Fibroblast of lung (primary cell): Measurements from ENCODE around the gene GLT6D1. TPM values are rescaled to one million over a fixed set of nuclear protein-coding genes. Genes with fewer than 3 reads are reported as not detected.

ENCODE experiments used
- DNase-seq, 2 donors: peaks; one replicate each; pipeline versions ENCODE4 v3.0.0 to v3.0.0-alpha.2; 2010; ENCODE audit warnings: low read depth in 2 of 2
- H2AFZ ChIP-seq: 2 replicates; pipeline ENCODE4 v1.5.1; 2012; ENCODE audit warnings: low read length, control low read depth, inconsistent platforms
- H3K27ac ChIP-seq: 2 replicates; pipeline ENCODE4 v1.5.1; 2011; ENCODE audit warnings: low read length, control low read depth; ENCODE audit not compliant: insufficient read depth
- H3K27me3 ChIP-seq: 2 replicates; pipeline ENCODE4 v1.5.1; 2011; ENCODE audit warnings: mild to moderate bottlenecking, low read length; ENCODE audit not compliant: control insufficient read depth, insufficient read depth
- H3K36me3 ChIP-seq: 2 replicates; pipeline ENCODE4 v1.5.1; 2011; ENCODE audit warnings: low read length; ENCODE audit not compliant: control insufficient read depth, insufficient read depth
- H3K4me1 ChIP-seq: 2 replicates; pipeline ENCODE4 v1.5.1; 2011; ENCODE audit warnings: low read length; ENCODE audit not compliant: control insufficient read depth, insufficient read depth; ENCODE audit errors: extremely low read depth
- H3K4me2 ChIP-seq: 2 replicates; pipeline ENCODE4 v1.5.1; 2011; ENCODE audit warnings: low read length, control low read depth; ENCODE audit not compliant: insufficient read depth; ENCODE audit errors: extremely low read depth
- H3K4me3 ChIP-seq, 4 experiments: fragments of 200-600 bp in 1 of 4; sonication (generic) in 1 of 4; replicated peaks in 1 of 4; 2 replicates each; pipeline ENCODE4 v1.5.1; 2011 to 2016; ENCODE audit warnings: low read length in 4 of 4, low read depth in 3 of 4, mild to moderate bottlenecking in 3 of 4, control low read depth in 2 of 4, inconsistent platforms in 1 of 4, mixed read lengths in 1 of 4; ENCODE audit not compliant: insufficient read depth in 1 of 4; ENCODE audit errors: control extremely low read depth in 1 of 4
- H3K79me2 ChIP-seq: 2 replicates; pipeline ENCODE4 v1.5.1; 2012; ENCODE audit warnings: mild to moderate bottlenecking, low read length, inconsistent platforms; ENCODE audit not compliant: control insufficient read depth, insufficient read depth
- H3K9ac ChIP-seq: 2 replicates; pipeline ENCODE4 v1.5.1; 2011; ENCODE audit warnings: mild to moderate bottlenecking, low read length, control low read depth; ENCODE audit not compliant: insufficient read depth
- H3K9me3 ChIP-seq: 2 replicates; pipeline ENCODE4 v1.5.1; 2012; ENCODE audit warnings: low read depth, low read length; ENCODE audit not compliant: control insufficient read depth, insufficient read depth
- H4K20me1 ChIP-seq: 2 replicates; pipeline ENCODE4 v1.5.1; 2011; ENCODE audit warnings: low read length; ENCODE audit not compliant: control insufficient read depth, insufficient read depth; ENCODE audit errors: extremely low read depth
- EZH2 ChIP-seq: IDR thresholded peaks from 2 replicates; pipeline ENCODE4 v1.5.1; 2012; ENCODE audit warnings: low read length, control low read depth, mild to moderate bottlenecking; ENCODE audit errors: missing control alignments
- polyA plus RNA-seq, 2 donors: library from polyadenylated mRNA; depleted of rRNA in 1 of 2; stranded (reverse) in 1 of 2; unstranded in 1 of 2; fragments of >200 nt; gene quantifications; 2 replicates each; pipeline ENCODE4 v1.2.1, GENCODE V29; 2011 to 2012; ENCODE audit warnings: missing spikeins in 1 of 2
- total RNA-seq: library from RNA; depleted of rRNA; stranded (reverse); fragments of >200 nt; gene quantifications from 2 replicates; pipeline ENCODE4 v1.2.1, GENCODE V29; 2014
- TF ChIP-seq, protein P1 (sequence below), 2 donors: IDR thresholded peaks in 1 of 2; conservative IDR thresholded peaks in 1 of 2; 1 replicate in 1 of 2; 2 replicates in 1 of 2; pipeline ENCODE4 v1.5.1; 2011 to 2012; ENCODE audit warnings: low read length in 2 of 2, control low read depth in 1 of 2, inconsistent platforms in 1 of 2, low read depth in 1 of 2, mild to moderate bottlenecking in 1 of 2

GLT6D1 gene
- total and polyA plus RNA-seq, 2 donors (not counting 1 experiment from before 2014, with no cell fraction given), result not detected

DNA sequence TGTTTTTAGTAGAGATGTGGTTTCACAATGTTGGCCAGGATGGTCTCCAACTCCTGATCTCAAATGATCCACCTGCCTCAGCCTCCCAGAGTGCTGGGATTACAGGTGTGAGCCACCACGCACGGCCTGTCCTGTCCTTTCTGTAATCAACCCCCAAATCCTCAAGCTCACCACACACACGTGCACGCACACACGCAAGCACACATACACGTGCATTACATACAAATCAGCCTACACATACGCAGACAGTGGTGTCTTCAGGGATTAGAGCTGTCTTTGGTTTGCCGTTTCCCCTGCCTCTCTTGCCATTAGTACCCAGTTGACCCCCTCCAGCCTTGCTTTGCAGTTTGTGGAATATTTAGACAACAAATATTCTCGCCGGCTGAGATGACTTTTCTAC is 6.5 kb downstream of the GLT6D1 start:
- Histone ChIP-seq H3K27ac (no peak overlapping the region), H3K4me3 (no peak overlapping the region), H3K79me2 (no peaks in the 10 kb centered on the region), H2AFZ (no peak overlapping the region), H3K4me2 (no peak overlapping the region), H3K36me3 (no peaks in the 10 kb centered on the region), H3K27me3 (no peaks in the 10 kb centered on the region), H3K9ac (no peak overlapping the region), H3K9me3 (no peaks in the 10 kb centered on the region), H3K4me1 (no peaks in the 10 kb centered on the region), H4K20me1 (no peaks in the 10 kb centered on the region)
- DNase-seq, result no peak
- no peak for TF ChIP-seq EZH2
- TF ChIP-seq, protein P1, sequence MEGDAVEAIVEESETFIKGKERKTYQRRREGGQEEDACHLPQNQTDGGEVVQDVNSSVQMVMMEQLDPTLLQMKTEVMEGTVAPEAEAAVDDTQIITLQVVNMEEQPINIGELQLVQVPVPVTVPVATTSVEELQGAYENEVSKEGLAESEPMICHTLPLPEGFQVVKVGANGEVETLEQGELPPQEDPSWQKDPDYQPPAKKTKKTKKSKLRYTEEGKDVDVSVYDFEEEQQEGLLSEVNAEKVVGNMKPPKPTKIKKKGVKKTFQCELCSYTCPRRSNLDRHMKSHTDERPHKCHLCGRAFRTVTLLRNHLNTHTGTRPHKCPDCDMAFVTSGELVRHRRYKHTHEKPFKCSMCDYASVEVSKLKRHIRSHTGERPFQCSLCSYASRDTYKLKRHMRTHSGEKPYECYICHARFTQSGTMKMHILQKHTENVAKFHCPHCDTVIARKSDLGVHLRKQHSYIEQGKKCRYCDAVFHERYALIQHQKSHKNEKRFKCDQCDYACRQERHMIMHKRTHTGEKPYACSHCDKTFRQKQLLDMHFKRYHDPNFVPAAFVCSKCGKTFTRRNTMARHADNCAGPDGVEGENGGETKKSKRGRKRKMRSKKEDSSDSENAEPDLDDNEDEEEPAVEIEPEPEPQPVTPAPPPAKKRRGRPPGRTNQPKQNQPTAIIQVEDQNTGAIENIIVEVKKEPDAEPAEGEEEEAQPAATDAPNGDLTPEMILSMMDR (conservative IDR thresholded peaks at IDR 0.05 in 1 of 2, IDR thresholded peaks at IDR 0.05 in 1 of 2; ENCODE audit: low read depth in 1 of 2, low read length in 2 of 2), result no peak

GRCh38 chr9:135624282-135624681 is 15.1 kb downstream of the GLT6D1 start:
- Histone ChIP-seq H3K4me3 (no peak overlapping the region), H3K27ac (no peak overlapping the region), H3K9me3 (no peaks in the 10 kb centered on the region), H3K27me3 (no peaks in the 10 kb centered on the region), H3K9ac (no peak overlapping the region), H3K4me2 (no peak overlapping the region), H4K20me1 (no peaks in the 10 kb centered on the region), H3K79me2 (no peaks in the 10 kb centered on the region), H3K36me3 (no peaks in the 10 kb centered on the region), H3K4me1 (no peaks in the 10 kb centered on the region), H2AFZ (no peak overlapping the region)
- DNase-seq, result no peak
- TF ChIP-seq, protein P1 (conservative IDR thresholded peaks at IDR 0.05 in 1 of 2, IDR thresholded peaks at IDR 0.05 in 1 of 2; ENCODE audit: low read depth in 1 of 2, low read length in 2 of 2), result no peak
- TF ChIP-seq EZH2, result no peak

DNA sequence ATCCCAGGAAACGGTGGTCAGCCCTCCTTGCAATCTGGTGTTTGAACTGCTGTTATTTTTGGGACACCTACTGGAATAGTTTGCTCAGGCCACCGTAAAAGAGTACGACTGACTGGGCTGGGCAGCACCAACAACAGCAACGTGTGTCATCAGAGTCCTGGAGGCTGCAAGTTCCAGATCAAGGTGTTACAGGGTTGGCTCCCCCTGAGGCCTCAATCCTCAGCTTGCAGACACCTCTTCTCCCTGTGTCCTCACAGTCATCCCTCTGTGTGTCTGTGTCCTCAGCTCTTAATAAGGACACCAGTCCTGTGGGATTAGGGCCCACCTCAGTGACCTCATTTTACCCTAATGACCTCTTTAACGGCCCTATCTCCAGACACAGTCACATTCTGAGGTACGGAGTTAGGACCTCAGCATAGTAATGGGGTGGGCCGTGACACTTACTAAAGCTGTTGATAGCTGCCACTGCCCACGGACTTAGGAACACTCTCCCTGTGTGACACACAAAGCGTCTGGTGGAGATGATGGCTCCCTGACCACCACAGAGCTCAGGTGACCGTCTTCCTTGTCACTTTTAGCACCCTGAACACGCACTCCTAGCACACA is 16.8 kb downstream of the GLT6D1 start:
- no peak for TF ChIP-seq EZH2
- TF ChIP-seq, protein P1 (conservative IDR thresholded peaks at IDR 0.05 in 1 of 2, IDR thresholded peaks at IDR 0.05 in 1 of 2; ENCODE audit: low read depth in 1 of 2, low read length in 2 of 2), result no peak
- no peak for DNase-seq
- Histone ChIP-seq H3K9ac (no peak overlapping the region), H3K4me2 (no peak overlapping the region), H3K27me3 (no peaks in the 10 kb centered on the region), H3K9me3 (no peaks in the 10 kb centered on the region), H4K20me1 (no peaks in the 10 kb centered on the region), H3K4me3 (no peak overlapping the region), H3K79me2 (no peaks in the 10 kb centered on the region), H3K27ac (no peak overlapping the region), H3K4me1 (no peaks in the 10 kb centered on the region), H2AFZ (no peak overlapping the region), H3K36me3 (no peaks in the 10 kb centered on the region)
